PC-3 (cell line): ENCODE measurements around the gene CRTC1. TPM values are rescaled to one million over a fixed set of nuclear protein-coding genes. Genes with fewer than 3 reads are reported as not detected.

Source experiments
- ATAC-seq: fragments of 200-7000 bp; cut with Tn5 transposase; 2 replicates; pipeline ENCODE4 v1.9.1; 2020; ENCODE audit warnings: mild to moderate bottlenecking, moderate library complexity
- BruUV-seq: library from RNA; stranded (reverse); fragments of 400-500 nt; replicated peaks from 2 replicates; lab custom pipeline; 2021; lab: Mats Ljungman, UMichigan
- CTCF ChIA-PET: fragments of 300-600 bp; sonication (Branson Sonifier 250); formaldehyde crosslinking; loops from one replicate; lab custom pipeline; 2022; ENCODE audit warnings: antibody characterized with exemption; lab: Charles Lee
- POLR2A ChIA-PET: fragments of 300-600 bp; sonication (Branson Sonifier 250); formaldehyde crosslinking; loops from one replicate; lab custom pipeline; 2022; ENCODE audit warnings: antibody characterized with exemption; ENCODE audit not compliant: unreplicated experiment; lab: Charles Lee
- DNase-seq: peaks from one replicate; pipeline ENCODE4 v3.0.0-alpha.2; 2015
- H2AFZ ChIP-seq: fragments of 300-600 bp; sonication (generic); 2 replicates; pipeline ENCODE4 v1.6.0; 2016; ENCODE audit warnings: antibody characterized with exemption, low read length
- H3F3A ChIP-seq: fragments of 300-600 bp; sonication (generic); one replicate; pipeline ENCODE4 v1.6.0; 2017; ENCODE audit warnings: antibody characterized with exemption, low read length, control low read depth, mild to moderate bottlenecking; ENCODE audit not compliant: unreplicated experiment
- H3K27ac ChIP-seq: fragments of 300-600 bp; sonication (generic); 2 replicates; pipeline ENCODE4 v1.5.1; 2016; ENCODE audit warnings: mild to moderate bottlenecking, low read length
- H3K27me3 ChIP-seq: fragments of 300-600 bp; sonication (generic); 2 replicates; pipeline ENCODE4 v1.6.1; 2016; ENCODE audit warnings: low read length, mixed read lengths
- H3K36me3 ChIP-seq: fragments of 300-600 bp; sonication (generic); 2 replicates; pipeline ENCODE4 v1.6.1; 2016; ENCODE audit warnings: low read depth, mixed run types, low read length, mixed read lengths
- H3K4me1 ChIP-seq: fragments of 300-600 bp; sonication (generic); 2 replicates; pipeline ENCODE4 v1.5.1; 2016; ENCODE audit warnings: low read length; ENCODE audit not compliant: insufficient read depth
- H3K4me2 ChIP-seq: fragments of 300-600 bp; sonication (generic); 2 replicates; pipeline ENCODE4 v1.6.0; 2016; ENCODE audit warnings: low read length
- H3K4me3 ChIP-seq: fragments of 300-600 bp; sonication (generic); 2 replicates; pipeline ENCODE4 v1.5.1; 2016; ENCODE audit warnings: mild to moderate bottlenecking, low read length, mixed read lengths
- H3K79me2 ChIP-seq: fragments of 300-600 bp; sonication (generic); 2 replicates; pipeline ENCODE4 v1.6.1; 2017; ENCODE audit warnings: low read length, mixed read lengths
- H3K9ac ChIP-seq: fragments of 300-600 bp; sonication (generic); 2 replicates; pipeline ENCODE4 v1.6.0; 2016; ENCODE audit warnings: mild to moderate bottlenecking, low read length
- H3K9me2 ChIP-seq: fragments of 300-600 bp; sonication (generic); replicated peaks from 2 replicates; pipeline ENCODE4 v1.6.1; 2016; ENCODE audit warnings: mixed run types, low read length, mixed read lengths
- H3K9me3 ChIP-seq: fragments of 300-600 bp; sonication (generic); 2 replicates; pipeline ENCODE4 v1.6.1; 2016; ENCODE audit warnings: low read length, mixed read lengths
- H4K20me1 ChIP-seq: fragments of 300-600 bp; sonication (generic); 2 replicates; pipeline ENCODE4 v1.6.1; 2016; ENCODE audit warnings: low read length, mixed read lengths
- CTCF ChIP-seq: fragments of 300-600 bp; sonication (generic); conservative IDR thresholded peaks from 2 replicates; pipeline ENCODE4 v1.5.1; 2017; ENCODE audit warnings: antibody characterized with exemption, low read depth, mild to moderate bottlenecking, low read length
- EZH2 ChIP-seq: fragments of 300-600 bp; sonication (generic); IDR thresholded peaks from one replicate; pipeline ENCODE4 v1.6.1; 2017; ENCODE audit warnings: antibody characterized with exemption, mild to moderate bottlenecking, low read length; ENCODE audit not compliant: unreplicated experiment
- EZH2phosphoT487 ChIP-seq: fragments of 300-600 bp; sonication (generic); IDR thresholded peaks from 2 replicates; pipeline ENCODE4 v1.6.1; 2018; ENCODE audit warnings: mild to moderate bottlenecking, antibody characterized with exemption, low read length, borderline replicate concordance
- intact Hi-C: fragments of 100-400 bp; cut with micrococcal nuclease; formaldehyde crosslinking; loops from 2 replicates; pipeline ENCODE4 v1.9.0; 2023
- total RNA-seq: library from RNA; depleted of rRNA; stranded (reverse); fragments of >200 nt; gene quantifications from 2 replicates; pipeline ENCODE4 v1.2.3, GENCODE V29; 2014

Gene CRTC1
- total RNA-seq, 1 experiment from 2014 or later: 6.7 TPM

GRCh38 chr19:18760440-18761383, 77.2 kb downstream of the CRTC1 start:
- Histone ChIP-seq H3K36me3 (no peaks in the 10 kb centered on the region), H3K79me2 (no peaks in the 10 kb centered on the region), H3K4me1 (peaks cover 40% of the 10 kb centered on the region), H4K20me1 (no peaks in the 10 kb centered on the region), H3K27me3 (no peaks in the 10 kb centered on the region), H3K9ac (no peak overlapping the region), H3K4me2 (no peak overlapping the region), H3F3A (peaks cover 4% of the 10 kb centered on the region), H3K4me3 (no peak overlapping the region), H2AFZ (no peak overlapping the region), H3K9me2 (no peaks in the 10 kb centered on the region), H3K9me3 (no peaks in the 10 kb centered on the region), H3K27ac (no peak overlapping the region)
- intact Hi-C loops: no loop called here
- no peak for DNase-seq
- ChIA-PET CTCF (no interaction called here), POLR2A (no interaction called here)
- no peak for ATAC-seq
- no peak for TF ChIP-seq CTCF
- no peak for TF ChIP-seq EZH2phosphoT487
- TF ChIP-seq EZH2: no peak
- no TSS peak for BruUV-seq

- no peaks in the 10 kb centered on the region for H3K36me3 ChIP-seq
- ATAC-seq: no peak
- H3K79me2 ChIP-seq: no peaks in the 10 kb centered on the region
- H3K27me3 ChIP-seq: no peaks in the 10 kb centered on the region
- peaks cover 40% of the 10 kb centered on the region for H3K4me1 ChIP-seq
- intact Hi-C loops: no loop called here
- BruUV-seq: no TSS peak
- no peaks in the 10 kb centered on the region for H3K9me3 ChIP-seq
- H3K9me2 ChIP-seq: no peaks in the 10 kb centered on the region
- no peak for DNase-seq
- H3K9ac ChIP-seq: no peak overlapping the region
- H3K4me2 ChIP-seq: peak overlapping the region; percentile 73
- H2AFZ ChIP-seq: no peak overlapping the region
- POLR2A ChIA-PET: no interaction called here
- CTCF ChIA-PET: no interaction called here
- H3K27ac ChIP-seq: no peak overlapping the region
- TF ChIP-seq CTCF (no peak), EZH2 (no peak), EZH2phosphoT487 (no peak)
- H4K20me1 ChIP-seq: no peaks in the 10 kb centered on the region
- peak overlapping the region; percentile 41; the same call in 1 of the 2 replicates for H3K4me3 ChIP-seq
- peaks cover 4% of the 10 kb centered on the region for H3F3A ChIP-seq
These were observed 78.1 kb downstream of the CRTC1 start for GRCh38 chr19:18761531-18762110.
